SK-N-SH (cell line): ENCODE data around the gene STAT1. TPM values are rescaled to one million over a fixed set of nuclear protein-coding genes. Genes with fewer than 3 reads are reported as not detected.
A peak's percentile ranks its signal among the peaks of the same experiment; 100 is the strongest.

Experiments used
- CTCF ChIA-PET: fragments of 300-600, 350-600 bp; formaldehyde crosslinking; extraction: SDS; loops from one replicate; lab custom pipeline; 2021; lab: Yijun Ruan, JAX
- POLR2A ChIA-PET: fragments of 350-600 bp; sonication (Branson Sonifier 250); formaldehyde crosslinking; extraction: SDS; loops from one replicate; lab custom pipeline; 2020; ENCODE audit warnings: antibody characterized with exemption, inconsistent platforms; lab: Yijun Ruan, JAX
- DNase-seq: peaks from one replicate; pipeline ENCODE4 v3.0.0; 2012
- H2AFZ ChIP-seq: fragments of 200-600 bp; sonication (generic); 2 replicates; pipeline ENCODE4 v1.8.1; 2016; ENCODE audit warnings: antibody characterized with exemption, mild to moderate bottlenecking, low read depth
- H3F3A ChIP-seq: fragments of 200-600 bp; sonication (generic); replicated peaks from 2 replicates; pipeline ENCODE3; 2016; ENCODE audit warnings: antibody characterized with exemption, mild to moderate bottlenecking; ENCODE audit not compliant: insufficient read depth
- H3K27ac ChIP-seq, 2 experiments: fragments of 200-500 bp in 1 of 2; fragments of 200-600 bp in 1 of 2; sonication (Bioruptor generic) in 1 of 2; sonication (generic), shearing (Covaris generic) in 1 of 2; 2 replicates each; pipeline versions ENCODE4 v1.5.1 to v1.6.1; 2014 to 2016; ENCODE audit warnings: low read depth in 2 of 2, inconsistent platforms in 1 of 2, low read length in 1 of 2, mild to moderate bottlenecking in 1 of 2, mixed read lengths in 1 of 2
- H3K27me3 ChIP-seq: fragments of 200-600 bp; sonication (generic), shearing (Covaris generic); 2 replicates; pipeline ENCODE4 v1.6.1; 2016; ENCODE audit warnings: mixed run types; ENCODE audit not compliant: insufficient read depth
- H3K36me3 ChIP-seq, 2 experiments: fragments of 200-500 bp in 1 of 2; fragments of 200-600 bp in 1 of 2; sonication (Bioruptor generic) in 1 of 2; sonication (generic) in 1 of 2; replicated peaks in 1 of 2; 2 replicates each; pipeline versions ENCODE3 to v1.5.1; 2014 to 2016; ENCODE audit warnings: low read length in 1 of 2, mild to moderate bottlenecking in 1 of 2; ENCODE audit not compliant: insufficient read depth in 2 of 2, control insufficient read depth in 1 of 2
- H3K4me1 ChIP-seq, 2 experiments: fragments of 200-500 bp in 1 of 2; fragments of 200-600 bp in 1 of 2; sonication (Bioruptor generic) in 1 of 2; sonication (generic), shearing (Covaris generic) in 1 of 2; 2 replicates each; pipeline versions ENCODE4 v1.5.1 to v1.6.1; 2014 to 2016; ENCODE audit warnings: low read depth in 1 of 2, low read length in 1 of 2, mixed run types in 1 of 2; ENCODE audit not compliant: insufficient read depth in 2 of 2, control insufficient read depth in 1 of 2
- H3K4me2 ChIP-seq: fragments of 200-600 bp; sonication (generic), shearing (Covaris generic); 2 replicates; pipeline ENCODE4 v1.6.1; 2017; ENCODE audit warnings: mixed run types
- H3K4me3 ChIP-seq, 2 experiments: fragments of 200-500 bp in 1 of 2; fragments of 200-600 bp in 1 of 2; sonication (Bioruptor generic) in 1 of 2; sonication (generic), shearing (Covaris generic) in 1 of 2; 2 replicates each; pipeline versions ENCODE4 v1.5.1 to v1.8.1; 2014 to 2016; ENCODE audit warnings: low read depth in 2 of 2, inconsistent platforms in 1 of 2, low read length in 1 of 2, mild to moderate bottlenecking in 1 of 2, mixed read lengths in 1 of 2, moderate library complexity in 1 of 2
- H3K79me2 ChIP-seq: fragments of 200-600 bp; sonication (generic); 2 replicates; pipeline ENCODE4 v1.8.1; 2017; ENCODE audit warnings: mild to moderate bottlenecking; ENCODE audit not compliant: insufficient read depth
- H3K9ac ChIP-seq: fragments of 200-600 bp; sonication (generic); 2 replicates; pipeline ENCODE4 v1.6.1; 2017; ENCODE audit warnings: mixed run types
- H3K9me2 ChIP-seq: fragments of 200-600 bp; sonication (generic); 2 replicates; pipeline ENCODE4 v1.6.1; 2017; ENCODE audit warnings: mixed run types
- H3K9me3 ChIP-seq: fragments of 200-600 bp; sonication (generic); 2 replicates; pipeline ENCODE4 v1.6.1; 2017; ENCODE audit warnings: mixed run types, mild to moderate bottlenecking, moderate library complexity
- H4K20me1 ChIP-seq: fragments of 200-600 bp; sonication (generic); 2 replicates; pipeline ENCODE4 v1.6.1; 2017; ENCODE audit warnings: mild to moderate bottlenecking, mixed run types; ENCODE audit not compliant: insufficient read depth
- ELF1 ChIP-seq: IDR thresholded peaks from 2 replicates; pipeline ENCODE4 v1.4.0; 2012
- EP300 ChIP-seq, 2 experiments: IDR thresholded peaks; 2 replicates each; pipeline versions ENCODE4 v1.4.0 to v1.6.1; 2012; ENCODE audit warnings: borderline replicate concordance in 1 of 2, low read depth in 1 of 2, low read length in 1 of 2
- EZH2phosphoT487 ChIP-seq: fragments of 200-600 bp; sonication (generic); IDR thresholded peaks from 2 replicates; pipeline ENCODE4 v1.6.1; 2017; ENCODE audit warnings: low read depth, mixed run types, mild to moderate bottlenecking, antibody characterized with exemption, moderate library complexity, borderline replicate concordance
- FOSL2 ChIP-seq: IDR thresholded peaks from 2 replicates; pipeline ENCODE4 v1.4.0; 2012; ENCODE audit warnings: low read depth, mild to moderate bottlenecking, moderate library complexity, borderline replicate concordance
- FOXM1 ChIP-seq: IDR thresholded peaks from 2 replicates; pipeline ENCODE4 v1.4.0; 2012; ENCODE audit warnings: low read depth, mild to moderate bottlenecking
- GATA2 ChIP-seq: sonication (generic); formaldehyde crosslinking; IDR thresholded peaks from 2 replicates; pipeline ENCODE4 v1.5.0; 2020; ENCODE audit warnings: mild to moderate bottlenecking, missing genetic modification reagents
- MEF2A ChIP-seq: IDR thresholded peaks from 2 replicates; pipeline ENCODE4 v1.4.0; 2012; ENCODE audit warnings: low read depth, borderline replicate concordance
- MXI1 ChIP-seq: IDR thresholded peaks from 2 replicates; pipeline ENCODE4 v1.6.1; 2012; ENCODE audit warnings: mild to moderate bottlenecking, low read depth, low read length, improper control_type of control experiment
- NFIC ChIP-seq: IDR thresholded peaks from 2 replicates; pipeline ENCODE4 v1.4.0; 2012; ENCODE audit warnings: borderline replicate concordance
- NRF1 ChIP-seq: IDR thresholded peaks from 2 replicates; pipeline ENCODE4 v1.6.1; 2012; ENCODE audit warnings: low read depth, mild to moderate bottlenecking, low read length
- PBX3 ChIP-seq: IDR thresholded peaks from 2 replicates; pipeline ENCODE4; 2012
- POLR2AphosphoS5 ChIP-seq: IDR thresholded peaks from 2 replicates; pipeline ENCODE4 v1.6.1; 2012; ENCODE audit warnings: low read depth, low read length
- RAD21 ChIP-seq: IDR thresholded peaks from 2 replicates; pipeline ENCODE4 v1.6.1; 2012; ENCODE audit warnings: mild to moderate bottlenecking, low read length
- RCOR1 ChIP-seq: fragments of 150-350 bp; IDR thresholded peaks from 2 replicates; pipeline ENCODE4 v1.6.1; 2017; ENCODE audit warnings: antibody characterized with exemption, low read length
- REST ChIP-seq: IDR thresholded peaks from 2 replicates; pipeline ENCODE4 v1.6.1; 2012; ENCODE audit warnings: mild to moderate bottlenecking, low read depth, low read length, moderate library complexity
- SMC3 ChIP-seq: IDR thresholded peaks from 2 replicates; pipeline ENCODE4 v1.6.1; 2012; ENCODE audit warnings: low read depth, low read length, improper control_type of control experiment
- TAF1 ChIP-seq: IDR thresholded peaks from 2 replicates; pipeline ENCODE4 v1.6.1; 2012; ENCODE audit warnings: low read depth, mild to moderate bottlenecking, low read length, moderate library complexity, borderline replicate concordance
- TEAD4 ChIP-seq: IDR thresholded peaks from 2 replicates; pipeline ENCODE4 v1.4.0; 2012; ENCODE audit warnings: mild to moderate bottlenecking, borderline replicate concordance; ENCODE audit not compliant: insufficient read depth
- WGBS: methylation state at CpG from one replicate; pipeline ENCODE4 v1.1.6; 2017; ENCODE audit warnings: low lambda C conversion rate; 5-methylcytosine and 5-hydroxymethylcytosine counted together
- polyA plus RNA-seq, 3 experiments: library from polyadenylated mRNA; depleted of rRNA; stranded (reverse); fragments of >200 nt; gene quantifications; 2 replicates each; pipeline ENCODE4 v1.2.3, GENCODE V29; 2012
- TF ChIP-seq, protein P1 (sequence below): IDR thresholded peaks from 2 replicates; pipeline ENCODE4 v1.4.0; 2012; ENCODE audit warnings: low read depth, borderline replicate concordance
- TF ChIP-seq, protein P2 (sequence below): fragments of 200-600 bp; sonication (generic); IDR thresholded peaks from 2 replicates; pipeline ENCODE4 v1.6.1; 2017; ENCODE audit warnings: antibody characterized with exemption, mild to moderate bottlenecking, moderate library complexity

Gene STAT1
- polyA plus RNA-seq, 1 of the 3 experiments (the other 2 are of a cell fraction), result 22.1 TPM

GRCh38 chr2:190986221-190986953, 27.6 kb downstream of the STAT1 start (continued):
- TF ChIP-seq, protein P1, sequence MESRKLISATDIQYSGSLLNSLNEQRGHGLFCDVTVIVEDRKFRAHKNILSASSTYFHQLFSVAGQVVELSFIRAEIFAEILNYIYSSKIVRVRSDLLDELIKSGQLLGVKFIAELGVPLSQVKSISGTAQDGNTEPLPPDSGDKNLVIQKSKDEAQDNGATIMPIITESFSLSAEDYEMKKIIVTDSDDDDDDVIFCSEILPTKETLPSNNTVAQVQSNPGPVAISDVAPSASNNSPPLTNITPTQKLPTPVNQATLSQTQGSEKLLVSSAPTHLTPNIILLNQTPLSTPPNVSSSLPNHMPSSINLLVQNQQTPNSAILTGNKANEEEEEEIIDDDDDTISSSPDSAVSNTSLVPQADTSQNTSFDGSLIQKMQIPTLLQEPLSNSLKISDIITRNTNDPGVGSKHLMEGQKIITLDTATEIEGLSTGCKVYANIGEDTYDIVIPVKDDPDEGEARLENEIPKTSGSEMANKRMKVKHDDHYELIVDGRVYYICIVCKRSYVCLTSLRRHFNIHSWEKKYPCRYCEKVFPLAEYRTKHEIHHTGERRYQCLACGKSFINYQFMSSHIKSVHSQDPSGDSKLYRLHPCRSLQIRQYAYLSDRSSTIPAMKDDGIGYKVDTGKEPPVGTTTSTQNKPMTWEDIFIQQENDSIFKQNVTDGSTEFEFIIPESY, result no peak
- TF ChIP-seq RAD21 (no peak), ELF1 (no peak), GATA2 (CRISPR knock-in tag) (no peak), FOXM1 (no peak)

DNA sequence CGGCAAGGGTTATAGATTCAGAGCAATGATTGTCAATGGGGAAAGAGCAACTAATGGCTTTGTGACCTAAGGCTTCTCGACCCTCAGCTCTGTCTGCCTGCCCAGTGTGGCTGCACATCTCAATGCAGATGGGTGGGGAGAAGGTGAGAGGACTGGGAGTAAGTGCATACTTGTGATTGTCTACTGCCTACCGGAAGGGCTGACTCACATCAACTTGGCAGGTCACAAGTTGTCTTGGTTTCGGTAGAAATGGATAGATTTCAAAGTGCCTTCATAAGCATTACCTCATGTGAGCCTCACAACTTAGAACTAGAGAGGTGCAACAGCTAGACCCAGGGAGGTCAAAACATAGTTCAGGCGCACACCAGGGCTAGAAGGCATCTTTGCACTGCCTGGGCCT, 29.4 kb downstream of the STAT1 start:
- no peaks in the 10 kb centered on the region for H3K9me2 ChIP-seq
- H3F3A ChIP-seq, result peaks cover 5% of the 10 kb centered on the region
- H3K9ac ChIP-seq, result no peak overlapping the region
- peaks cover 6 to 17% of the 10 kb centered on the region in 2 experiments; a peak in 3 of 4 replicates for H3K4me1 ChIP-seq
- ChIA-PET CTCF (interaction anchor here (0.6 kb wide), 1 partner anchor 146 kb away, joined by 3 read pairs; no protein-coding TSS in a partner anchor), POLR2A (no interaction called here)
- no peak overlapping the region for H3K4me2 ChIP-seq
- no peaks in the 10 kb centered on the region for H3K79me2 ChIP-seq
- H3K9me3 ChIP-seq, result no peaks in the 10 kb centered on the region
- peaks cover 77 to 94% of the 10 kb centered on the region in 2 experiments for H3K36me3 ChIP-seq
- no peak overlapping the region for H3K4me3 ChIP-seq
- no peaks in the 10 kb centered on the region for H4K20me1 ChIP-seq
- H2AFZ ChIP-seq, result no peak overlapping the region
- DNase-seq, result no peak
- H3K27ac ChIP-seq, result peak overlapping the region in 1 of 2 experiments; percentile 47; a peak in 1 of 4 replicates
- WGBS, result 66% methylated on average over 5 of the region's 5 CpGs
- no peaks in the 10 kb centered on the region for H3K27me3 ChIP-seq
- TF ChIP-seq MEF2A (no peak), TAF1 (no peak), RCOR1 (no peak), SMC3 (no peak), POLR2AphosphoS5 (no peak), EP300 (IDR thresholded peaks at IDR 0.05; ENCODE audit: borderline replicate concordance in 1 of 2, low read depth in 1 of 2, low read length in 1 of 2) (no peak), PBX3 (peak; percentile 34; the same call in 1 of the 2 replicates), TEAD4 (no peak), NRF1 (no peak), MXI1 (no peak), EZH2phosphoT487 (no peak), FOSL2 (peak; percentile 48; the same call in 1 of the 2 replicates), GATA2 (CRISPR knock-in tag) (no peak), REST (no peak), NFIC (peak; percentile 45; the same call in 1 of the 2 replicates)
- TF ChIP-seq, protein P1, result no peak
- TF ChIP-seq, protein P2, sequence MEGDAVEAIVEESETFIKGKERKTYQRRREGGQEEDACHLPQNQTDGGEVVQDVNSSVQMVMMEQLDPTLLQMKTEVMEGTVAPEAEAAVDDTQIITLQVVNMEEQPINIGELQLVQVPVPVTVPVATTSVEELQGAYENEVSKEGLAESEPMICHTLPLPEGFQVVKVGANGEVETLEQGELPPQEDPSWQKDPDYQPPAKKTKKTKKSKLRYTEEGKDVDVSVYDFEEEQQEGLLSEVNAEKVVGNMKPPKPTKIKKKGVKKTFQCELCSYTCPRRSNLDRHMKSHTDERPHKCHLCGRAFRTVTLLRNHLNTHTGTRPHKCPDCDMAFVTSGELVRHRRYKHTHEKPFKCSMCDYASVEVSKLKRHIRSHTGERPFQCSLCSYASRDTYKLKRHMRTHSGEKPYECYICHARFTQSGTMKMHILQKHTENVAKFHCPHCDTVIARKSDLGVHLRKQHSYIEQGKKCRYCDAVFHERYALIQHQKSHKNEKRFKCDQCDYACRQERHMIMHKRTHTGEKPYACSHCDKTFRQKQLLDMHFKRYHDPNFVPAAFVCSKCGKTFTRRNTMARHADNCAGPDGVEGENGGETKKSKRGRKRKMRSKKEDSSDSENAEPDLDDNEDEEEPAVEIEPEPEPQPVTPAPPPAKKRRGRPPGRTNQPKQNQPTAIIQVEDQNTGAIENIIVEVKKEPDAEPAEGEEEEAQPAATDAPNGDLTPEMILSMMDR, result no peak
